ENCODE results near the gene SLC4A5.

GRCh38 chr2:74297950-74298349, 45.3 kb downstream of the SLC4A5 start:
- TF ChIP-seq POLR2AphosphoS5 (IDR thresholded peaks at IDR 0.05; ENCODE audit: insufficient read depth in 1 of 2, low read depth in 1 of 2) (no peak), POLR2A (IDR thresholded peaks at IDR 0.05) (no peak)
